Measurements from ENCODE around the gene PRKCSH. TPM values are rescaled to one million over a fixed set of nuclear protein-coding genes. Genes with fewer than 3 reads are reported as not detected.
"Not testable (repeated sequence)": the region's sequence is repeated elsewhere in the genome, so short reads cannot be mapped to it uniquely, and the experiment has no call there.

The PRKCSH gene
- total RNA-seq, 1 experiment from 2014 or later, result 431 TPM

DNA sequence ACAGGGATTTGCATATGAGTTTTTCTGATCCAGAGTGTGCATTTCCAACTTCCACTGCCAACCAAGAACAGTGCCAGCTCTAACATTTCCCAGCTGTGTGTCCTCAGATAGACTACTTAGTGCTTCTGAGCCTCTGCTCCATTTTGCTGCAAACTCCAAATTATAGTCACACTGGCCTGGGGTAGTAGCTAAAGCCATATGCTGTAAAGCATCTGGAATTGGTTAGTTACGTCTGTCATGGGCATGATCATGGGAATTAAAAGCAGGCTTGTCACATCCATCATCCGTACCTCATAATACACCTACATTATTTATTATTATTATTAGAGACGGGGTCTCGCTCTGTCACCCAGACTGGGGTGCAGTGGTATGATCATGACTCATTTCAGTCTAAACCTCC is 38.3 kb downstream of the PRKCSH start:
- H2BK12ac ChIP-seq (ENCODE audit: insufficient read length, low read depth, low read length), result no peak overlapping the region
- Mint-ChIP-seq H3K9me3 (no peaks in the 10 kb centered on the region), H3K4me3 (no peak overlapping the region), H3K27me3 (ENCODE audit: low read depth) (peaks cover 29% of the 10 kb centered on the region), H3K36me3 (ENCODE audit: insufficient read depth in 1 of 3, low read depth in 3 of 3) (no peaks in the 10 kb centered on the region), H3K27ac (no peak overlapping the region), H3K4me1 (peaks cover 0 to 4% of the 10 kb centered on the region in 2 experiments; a peak in 1 of 4 replicates)
- no peaks in the 10 kb centered on the region for H3K9me3 ChIP-seq (ENCODE audit: control insufficient read depth, low read depth, low read length)
- no peak overlapping the region for H3K4me2 ChIP-seq (ENCODE audit: insufficient read depth, insufficient read length, low read length)
- no peak overlapping the region for H3K27ac ChIP-seq (ENCODE audit: insufficient read length, low read depth, low read length)
- H2AFZ ChIP-seq (ENCODE audit: low read length), result no peak overlapping the region
- no peak overlapping the region for H3K23ac ChIP-seq (ENCODE audit: insufficient read length, low read depth, low read length)
- no peaks in the 10 kb centered on the region for H3K79me1 ChIP-seq (ENCODE audit: insufficient read depth, low read depth, low read length, poor library complexity, severe bottlenecking)
- no peak overlapping the region for H3K4ac ChIP-seq (ENCODE audit: low read depth, low read length)
- H2BK15ac ChIP-seq (ENCODE audit: low read depth, low read length), result no peak overlapping the region
- no peak overlapping the region for H4K5ac ChIP-seq (ENCODE audit: insufficient read length, low read depth, low read length)
- no peaks in the 10 kb centered on the region for H3K79me2 ChIP-seq (ENCODE audit: insufficient read depth, low read length)
- H3K27me3 ChIP-seq (ENCODE audit: insufficient read depth, low read length), result no peaks in the 10 kb centered on the region; the same call in 1 of the 2 replicates
- H3K23me2 ChIP-seq (ENCODE audit: insufficient read length, low read depth, low read length, poor library complexity, severe bottlenecking), result no peaks in the 10 kb centered on the region
- no peak overlapping the region for H3K9ac ChIP-seq (ENCODE audit: extremely low read depth, insufficient read length, low read length)
- no peak overlapping the region for H4K8ac ChIP-seq (replicated peaks; ENCODE audit: insufficient read length, low read depth, low read length)
- no peak overlapping the region for H2BK120ac ChIP-seq (ENCODE audit: low read depth, low read length, poor library complexity, severe bottlenecking)
- H4K91ac ChIP-seq (ENCODE audit: insufficient read length, low read depth, low read length), result no peak overlapping the region
- H3K14ac ChIP-seq (ENCODE audit: insufficient read depth, low read length), result no peak overlapping the region
- TF ChIP-seq, protein P1, sequence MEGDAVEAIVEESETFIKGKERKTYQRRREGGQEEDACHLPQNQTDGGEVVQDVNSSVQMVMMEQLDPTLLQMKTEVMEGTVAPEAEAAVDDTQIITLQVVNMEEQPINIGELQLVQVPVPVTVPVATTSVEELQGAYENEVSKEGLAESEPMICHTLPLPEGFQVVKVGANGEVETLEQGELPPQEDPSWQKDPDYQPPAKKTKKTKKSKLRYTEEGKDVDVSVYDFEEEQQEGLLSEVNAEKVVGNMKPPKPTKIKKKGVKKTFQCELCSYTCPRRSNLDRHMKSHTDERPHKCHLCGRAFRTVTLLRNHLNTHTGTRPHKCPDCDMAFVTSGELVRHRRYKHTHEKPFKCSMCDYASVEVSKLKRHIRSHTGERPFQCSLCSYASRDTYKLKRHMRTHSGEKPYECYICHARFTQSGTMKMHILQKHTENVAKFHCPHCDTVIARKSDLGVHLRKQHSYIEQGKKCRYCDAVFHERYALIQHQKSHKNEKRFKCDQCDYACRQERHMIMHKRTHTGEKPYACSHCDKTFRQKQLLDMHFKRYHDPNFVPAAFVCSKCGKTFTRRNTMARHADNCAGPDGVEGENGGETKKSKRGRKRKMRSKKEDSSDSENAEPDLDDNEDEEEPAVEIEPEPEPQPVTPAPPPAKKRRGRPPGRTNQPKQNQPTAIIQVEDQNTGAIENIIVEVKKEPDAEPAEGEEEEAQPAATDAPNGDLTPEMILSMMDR (conservative IDR thresholded peaks at IDR 0.05), result no peak
- WGBS (ENCODE audit: extremely low coverage, insufficient read length, low lambda C conversion rate), result no CpG with 5 or more reads among the region's 4 CpGs
- H2BK5ac ChIP-seq (ENCODE audit: insufficient read length, low read length), result no peak overlapping the region
- H4K20me1 ChIP-seq (ENCODE audit: control insufficient read depth, insufficient read depth, insufficient read length), result no peaks in the 10 kb centered on the region
- DNase-seq, result no peak
- H3K4me1 ChIP-seq (ENCODE audit: insufficient read depth, low read length), result no peaks in the 10 kb centered on the region
- no peak overlapping the region for H3K56ac ChIP-seq (ENCODE audit: insufficient read length, low read depth, low read length)
- H2AK5ac ChIP-seq (ENCODE audit: insufficient read length, low read length), result no peak overlapping the region
- no peak overlapping the region for H3K18ac ChIP-seq (ENCODE audit: insufficient read length, low read depth, low read length)
- H2BK20ac ChIP-seq (ENCODE audit: low read depth, low read length, poor library complexity, severe bottlenecking), result no peak overlapping the region
- H3T11ph ChIP-seq (ENCODE audit: low read length), result no peak overlapping the region

DNA sequence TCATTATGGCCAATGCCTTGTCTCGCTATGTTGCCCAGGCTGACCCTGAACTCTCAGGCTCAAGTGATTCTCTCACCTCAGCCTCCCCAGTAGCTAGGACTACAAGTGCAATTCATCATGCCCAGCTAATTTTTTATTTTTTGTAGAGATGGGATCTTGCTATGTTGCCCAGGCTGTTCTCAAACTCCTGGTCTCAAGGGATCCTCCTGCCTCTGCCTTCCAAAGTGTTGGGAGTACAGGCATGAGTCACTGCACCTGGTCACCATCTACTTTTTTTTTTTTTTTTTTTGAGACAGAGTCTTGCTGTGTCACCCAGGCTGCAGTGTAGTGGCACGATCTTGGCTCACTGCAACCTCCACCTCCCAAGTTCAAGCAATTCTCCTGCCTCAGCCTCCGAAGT is 39.9 kb downstream of the PRKCSH start:
- no CpG with 5 or more reads among the region's 3 CpGs for WGBS (ENCODE audit: extremely low coverage, insufficient read length, low lambda C conversion rate)
- not testable (repeated sequence) for H3K79me1 ChIP-seq (ENCODE audit: insufficient read depth, low read depth, low read length, poor library complexity, severe bottlenecking); H4K8ac ChIP-seq (replicated peaks; ENCODE audit: insufficient read length, low read depth, low read length); H3K4ac ChIP-seq (ENCODE audit: low read depth, low read length); H3T11ph ChIP-seq (ENCODE audit: low read length); H3K4me1 ChIP-seq (ENCODE audit: insufficient read depth, low read length); H3K9me3 Mint-ChIP-seq; H4K20me1 ChIP-seq (ENCODE audit: control insufficient read depth, insufficient read depth, insufficient read length); H2BK12ac ChIP-seq (ENCODE audit: insufficient read length, low read depth, low read length); H3K4me3 Mint-ChIP-seq; H3K14ac ChIP-seq (ENCODE audit: insufficient read depth, low read length); H3K4me2 ChIP-seq (ENCODE audit: insufficient read depth, insufficient read length, low read length); H3K9me3 ChIP-seq (ENCODE audit: control insufficient read depth, low read depth, low read length); H3K23ac ChIP-seq (ENCODE audit: insufficient read length, low read depth, low read length); H4K5ac ChIP-seq (ENCODE audit: insufficient read length, low read depth, low read length); H2BK120ac ChIP-seq (ENCODE audit: low read depth, low read length, poor library complexity, severe bottlenecking); H2BK15ac ChIP-seq (ENCODE audit: low read depth, low read length); H3K9ac ChIP-seq (ENCODE audit: extremely low read depth, insufficient read length, low read length); DNase-seq; H3K27me3 ChIP-seq (ENCODE audit: insufficient read depth, low read length); H2BK20ac ChIP-seq (ENCODE audit: low read depth, low read length, poor library complexity, severe bottlenecking); H4K91ac ChIP-seq (ENCODE audit: insufficient read length, low read depth, low read length); H2BK5ac ChIP-seq (ENCODE audit: insufficient read length, low read length); H3K36me3 Mint-ChIP-seq (ENCODE audit: insufficient read depth in 1 of 3, low read depth in 3 of 3); H3K56ac ChIP-seq (ENCODE audit: insufficient read length, low read depth, low read length); H3K79me2 ChIP-seq (ENCODE audit: insufficient read depth, low read length); H3K23me2 ChIP-seq (ENCODE audit: insufficient read length, low read depth, low read length, poor library complexity, severe bottlenecking); H3K27ac Mint-ChIP-seq; H3K27ac ChIP-seq (ENCODE audit: insufficient read length, low read depth, low read length); H3K4me1 Mint-ChIP-seq; H3K18ac ChIP-seq (ENCODE audit: insufficient read length, low read depth, low read length); H2AK5ac ChIP-seq (ENCODE audit: insufficient read length, low read length); H2AFZ ChIP-seq (ENCODE audit: low read length)
- peaks cover 38% of the 10 kb centered on the region for H3K27me3 Mint-ChIP-seq (ENCODE audit: low read depth)

Data from H9 (cell line).